Ascending aorta (tissue), 2 donors: ENCODE results near the gene DAZ4. TPM values are rescaled to one million over a fixed set of nuclear protein-coding genes. Genes with fewer than 3 reads are reported as not detected.
"Not testable (repeated sequence)": the region's sequence is repeated elsewhere in the genome, so short reads cannot be mapped to it uniquely, and the experiment has no call there.

Experiments
- DNase-seq, 2 donors: peaks; one replicate each; pipeline ENCODE4 v3.0.0-alpha.2; 2019; ENCODE audit warnings: low spot score in 2 of 2
- H3K27ac ChIP-seq, 2 donors: fragments of 200-600 bp; sonication (generic); one replicate each; pipeline ENCODE4 v1.5.1; 2016 to 2017; ENCODE audit warnings: mild to moderate bottlenecking in 1 of 2
- H3K27me3 ChIP-seq: fragments of 200-600 bp; sonication (generic); one replicate; pipeline ENCODE4 v1.5.1; 2017
- H3K36me3 ChIP-seq, 2 donors: fragments of 200-600 bp; sonication (generic); one replicate each; pipeline ENCODE4 v1.5.1; 2016
- H3K4me1 ChIP-seq, 2 donors: fragments of 200-600 bp; sonication (generic); one replicate each; pipeline ENCODE4 v1.5.1; 2016 to 2017; ENCODE audit warnings: mild to moderate bottlenecking in 1 of 2
- H3K4me3 ChIP-seq, 2 donors: fragments of 200-600 bp; sonication (generic); one replicate each; pipeline ENCODE4 v1.5.1; 2016 to 2017; ENCODE audit warnings: mild to moderate bottlenecking in 1 of 2
- H3K9me3 ChIP-seq, 2 donors: fragments of 200-600 bp; sonication (generic); one replicate each; pipeline ENCODE4 v1.5.1; 2016
- intact Hi-C: fragments of 100-400 bp; cut with DNase I; formaldehyde crosslinking; loops from one replicate; pipeline ENCODE4 v1.15.1; 2023
- total RNA-seq: library from RNA; depleted of rRNA; stranded (reverse); fragments of >200 nt; gene quantifications from one replicate; pipeline ENCODE4 v1.1.0, GENCODE V29; 2016

The DAZ4 gene, protein sequence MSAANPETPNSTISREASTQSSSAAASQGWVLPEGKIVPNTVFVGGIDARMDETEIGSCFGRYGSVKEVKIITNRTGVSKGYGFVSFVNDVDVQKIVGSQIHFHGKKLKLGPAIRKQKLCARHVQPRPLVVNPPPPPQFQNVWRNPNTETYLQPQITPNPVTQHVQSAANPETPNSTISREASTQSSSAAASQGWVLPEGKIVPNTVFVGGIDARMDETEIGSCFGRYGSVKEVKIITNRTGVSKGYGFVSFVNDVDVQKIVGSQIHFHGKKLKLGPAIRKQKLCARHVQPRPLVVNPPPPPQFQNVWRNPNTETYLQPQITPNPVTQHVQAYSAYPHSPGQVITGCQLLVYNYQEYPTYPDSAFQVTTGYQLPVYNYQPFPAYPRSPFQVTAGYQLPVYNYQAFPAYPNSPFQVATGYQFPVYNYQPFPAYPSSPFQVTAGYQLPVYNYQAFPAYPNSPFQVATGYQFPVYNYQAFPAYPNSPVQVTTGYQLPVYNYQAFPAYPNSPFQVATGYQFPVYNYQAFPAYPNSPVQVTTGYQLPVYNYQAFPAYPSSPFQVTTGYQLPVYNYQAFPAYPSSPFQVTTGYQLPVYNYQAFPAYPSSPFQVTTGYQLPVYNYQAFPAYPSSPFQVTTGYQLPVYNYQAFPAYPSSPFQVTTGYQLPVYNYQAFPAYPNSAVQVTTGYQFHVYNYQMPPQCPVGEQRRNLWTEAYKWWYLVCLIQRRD
- total RNA-seq = not detected

DNA sequence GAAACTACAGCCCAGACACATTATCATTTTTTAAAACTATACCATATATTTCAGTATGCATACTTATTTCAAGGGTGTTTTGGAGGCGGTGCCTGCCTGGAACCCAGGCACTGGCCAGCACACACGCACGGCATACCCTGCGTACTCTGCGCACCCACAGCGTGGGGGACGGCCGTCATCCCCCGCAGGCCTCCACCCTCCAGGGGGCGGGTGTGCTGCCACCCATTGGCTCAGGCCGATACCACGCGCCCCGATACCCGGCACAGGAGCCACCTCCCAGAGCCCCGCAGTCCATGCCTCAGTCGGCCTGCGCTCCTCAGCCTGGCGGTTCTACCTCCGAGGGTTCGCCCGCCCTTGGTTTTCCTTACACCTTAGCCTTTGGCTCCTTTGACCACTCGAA, at the start of gene DAZ4:
Gene DAZ4, plus strand, starts transcription at position 301 of the 400 bp plus-strand sequence. CDS start 208 bp downstream, outside the sequence.
- H3K27me3 ChIP-seq, H3K9me3 ChIP-seq, intact Hi-C loops, H3K4me3 ChIP-seq, H3K4me1 ChIP-seq, DNase-seq, H3K27ac ChIP-seq, H3K36me3 ChIP-seq: not testable (repeated sequence)

DNA sequence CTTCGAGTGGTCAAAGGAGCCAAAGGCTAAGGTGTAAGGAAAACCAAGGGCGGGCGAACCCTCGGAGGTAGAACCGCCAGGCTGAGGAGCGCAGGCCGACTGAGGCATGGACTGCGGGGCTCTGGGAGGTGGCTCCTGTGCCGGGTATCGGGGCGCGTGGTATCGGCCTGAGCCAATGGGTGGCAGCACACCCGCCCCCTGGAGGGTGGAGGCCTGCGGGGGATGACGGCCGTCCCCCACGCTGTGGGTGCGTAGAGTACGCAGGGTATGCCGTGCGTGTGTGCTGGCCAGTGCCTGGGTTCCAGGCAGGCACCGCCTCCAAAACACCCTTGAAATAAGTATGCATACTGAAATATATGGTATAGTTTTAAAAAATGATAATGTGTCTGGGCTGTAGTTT, 20.4 kb upstream of the DAZ4 start, which contains the start of gene DAZ3:
Gene DAZ3, minus strand, starts transcription at position 101 of the 400 bp plus-strand sequence. CDS start 208 bp downstream, outside the sequence.
- H3K9me3 ChIP-seq, H3K27ac ChIP-seq, H3K4me3 ChIP-seq, H3K4me1 ChIP-seq, DNase-seq, intact Hi-C loops, H3K27me3 ChIP-seq, H3K36me3 ChIP-seq: not testable (repeated sequence)

DNA sequence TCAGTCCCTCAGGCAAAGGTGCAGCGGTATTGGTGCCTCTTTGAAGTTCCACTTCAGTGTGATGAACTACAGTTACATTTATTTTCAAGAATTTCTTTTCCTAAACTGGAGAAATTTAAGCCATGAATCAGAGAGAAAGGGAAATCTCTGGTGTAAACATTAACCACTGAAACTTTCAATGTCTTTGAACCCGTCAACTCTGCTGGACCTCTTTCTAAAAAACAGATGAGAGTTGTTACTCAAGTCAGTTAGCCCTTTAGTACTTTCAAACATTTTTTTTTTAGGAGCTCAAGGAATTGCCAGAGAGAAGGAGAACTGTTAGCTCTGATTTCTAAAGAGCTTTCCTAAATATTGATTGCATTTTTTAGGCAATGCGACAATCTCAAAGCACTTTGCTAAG, 11.9 kb upstream of the DAZ4 start:
- DNase-seq, intact Hi-C loops, H3K27ac ChIP-seq, H3K4me3 ChIP-seq, H3K36me3 ChIP-seq, H3K4me1 ChIP-seq, H3K27me3 ChIP-seq, H3K9me3 ChIP-seq: not testable (repeated sequence)

DNA sequence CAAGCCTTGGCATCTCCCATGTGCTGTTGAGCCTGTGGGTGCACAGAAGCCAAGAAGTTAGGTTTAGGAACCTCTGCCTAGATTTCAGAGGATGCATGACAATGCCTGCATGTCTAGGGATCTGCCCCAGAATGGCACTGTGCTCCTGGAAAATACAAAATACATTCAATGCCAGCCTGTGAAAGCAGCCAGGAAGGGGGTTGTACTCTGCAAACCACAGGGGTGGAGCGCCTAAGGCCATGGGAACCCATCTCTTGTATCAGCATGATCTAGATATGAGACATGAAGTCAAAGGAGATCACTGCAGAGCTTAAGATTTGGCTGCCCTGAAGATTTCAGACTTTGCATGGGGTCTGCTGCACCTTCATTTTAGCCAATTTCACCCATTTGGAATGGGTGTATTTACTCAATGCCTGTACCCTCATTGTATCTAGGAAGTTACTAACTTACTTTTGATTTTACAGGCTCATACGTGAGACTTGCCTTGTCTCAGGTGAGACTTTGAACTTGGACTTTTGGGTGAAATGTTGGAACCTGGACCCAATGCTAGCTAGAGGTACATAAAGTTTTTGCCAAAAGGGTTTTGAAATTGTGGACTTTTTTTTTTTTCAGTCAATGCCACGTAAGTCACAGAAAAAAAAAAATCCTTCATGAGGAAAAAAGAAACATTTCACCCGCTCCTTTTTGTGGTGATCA, 9.4 kb upstream of the DAZ4 start:
- H3K27me3 ChIP-seq, H3K4me3 ChIP-seq, H3K4me1 ChIP-seq, H3K9me3 ChIP-seq, intact Hi-C loops, DNase-seq, H3K27ac ChIP-seq, H3K36me3 ChIP-seq: not testable (repeated sequence)

DNA sequence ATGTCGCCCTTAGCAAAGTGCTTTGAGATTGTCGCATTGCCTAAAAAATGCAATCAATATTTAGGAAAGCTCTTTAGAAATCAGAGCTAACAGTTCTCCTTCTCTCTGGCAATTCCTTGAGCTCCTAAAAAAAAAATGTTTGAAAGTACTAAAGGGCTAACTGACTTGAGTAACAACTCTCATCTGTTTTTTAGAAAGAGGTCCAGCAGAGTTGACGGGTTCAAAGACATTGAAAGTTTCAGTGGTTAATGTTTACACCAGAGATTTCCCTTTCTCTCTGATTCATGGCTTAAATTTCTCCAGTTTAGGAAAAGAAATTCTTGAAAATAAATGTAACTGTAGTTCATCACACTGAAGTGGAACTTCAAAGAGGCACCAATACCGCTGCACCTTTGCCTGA, 8.7 kb upstream of the DAZ4 start:
- H3K9me3 ChIP-seq, DNase-seq, H3K4me1 ChIP-seq, H3K36me3 ChIP-seq, intact Hi-C loops, H3K27me3 ChIP-seq, H3K4me3 ChIP-seq, H3K27ac ChIP-seq: not testable (repeated sequence)

Other genes starting within 250 kb of the DAZ4 start
- not detected for gene BPY2B, start 215.9 kb upstream of the DAZ4 start, total RNA-seq
- gene DAZ3, start 20.5 kb upstream of the DAZ4 start, total RNA-seq = not detected
- gene BPY2C, start 218.2 kb downstream of the DAZ4 start, total RNA-seq = not detected